K562 (cell line): Measurements from ENCODE around the gene PSMD2. TPM values are rescaled to one million over a fixed set of nuclear protein-coding genes. Genes with fewer than 3 reads are reported as not detected.

Source experiments
- ETV5 ChIP-seq: sonication (generic); formaldehyde crosslinking; IDR thresholded peaks from 2 replicates; pipeline ENCODE4 v1.4.0; 2020; ENCODE audit warnings: low read depth, mild to moderate bottlenecking, missing genetic modification reagents
- LEF1 ChIP-seq: fragments of 450-650 bp; IDR thresholded peaks from 2 replicates; pipeline ENCODE4 v1.6.1; 2016; ENCODE audit warnings: mild to moderate bottlenecking
- MYC ChIP-seq, 2 experiments: fragments of 250-450 bp in 1 of 2; sonication (Bioruptor Pico) in 1 of 2; IDR thresholded peaks; 2 replicates each; pipeline versions ENCODE4 v1.5.1 to v1.6.1; 2012 to 2021; ENCODE audit warnings: low read depth in 2 of 2, borderline replicate concordance in 1 of 2, improper control_type of control experiment in 1 of 2, low read length in 1 of 2, mild to moderate bottlenecking in 1 of 2, moderate library complexity in 1 of 2
- PRMT5 ChIP-seq: sonication (generic); formaldehyde crosslinking; IDR thresholded peaks from 2 replicates; pipeline ENCODE4 v1.5.0; 2020; ENCODE audit warnings: missing genetic modification reagents
- SP1 ChIP-seq: sonication (generic); formaldehyde crosslinking; IDR thresholded peaks from 2 replicates; pipeline ENCODE4 v1.8.1; 2022; ENCODE audit warnings: mild to moderate bottlenecking, missing genetic modification reagents
- ZC3H4 ChIP-seq: sonication (generic); formaldehyde crosslinking; IDR thresholded peaks from 2 replicates; pipeline ENCODE4 v1.9.0; 2021; ENCODE audit warnings: missing genetic modification reagents, borderline replicate concordance
- ZNF311 ChIP-seq: fragments of 250-450 bp; sonication (Bioruptor Pico); IDR thresholded peaks from 2 replicates; pipeline ENCODE4 v1.4.0; 2020; ENCODE audit warnings: mild to moderate bottlenecking, moderate library complexity
- polyA plus RNA-seq, 8 experiments: library from polyadenylated mRNA; depleted of rRNA in 4 of 8; stranded (reverse) in 5 of 8; unstranded in 3 of 8; fragments of >200 nt; fragmentation: Nextera tagmentation in 2 of 8; fragmentation: Illumina TruSeq in 1 of 8; extraction: Ambion mirVana in 2 of 8; extraction: Trizol in 1 of 8; gene quantifications; 2 replicates each; pipeline versions ENCODE4 v1.2.1 to v1.2.3, GENCODE V29; 2011 to 2014; ENCODE audit warnings: inconsistent platforms in 1 of 8, missing spikeins in 1 of 8
- total RNA-seq, 7 experiments: library from RNA; depleted of rRNA in 6 of 7; stranded (reverse); fragments of >200 nt in 6 of 7; fragmentation: Illumina TruSeq in 2 of 7; extraction: Trizol in 2 of 7; gene quantifications; 2 replicates each; pipeline versions ENCODE4 v1.2.1 to v1.2.3, GENCODE V29; 2011 to 2021; ENCODE audit warnings: low replicate concordance in 1 of 7
- TF ChIP-seq, protein P1 (sequence below): fragments of 450-650 bp; IDR thresholded peaks from 2 replicates; pipeline ENCODE4 v1.6.1; 2016; ENCODE audit warnings: mild to moderate bottlenecking, moderate library complexity
- TF ChIP-seq, protein P2 (sequence below): IDR thresholded peaks from 2 replicates; pipeline ENCODE4 v1.6.1; 2014; ENCODE audit warnings: antibody characterized with exemption
- TF ChIP-seq, protein P3 (sequence below): fragments of 450-650 bp; IDR thresholded peaks from 2 replicates; pipeline ENCODE4 v1.6.1; 2014; ENCODE audit warnings: low read depth, mild to moderate bottlenecking, moderate library complexity, borderline replicate concordance
- TF ChIP-seq, protein P4 (sequence below): fragments of 250-450 bp; sonication (Bioruptor Pico); IDR thresholded peaks from 2 replicates; pipeline ENCODE4 v1.5.0; 2021

PSMD2 gene
- total and polyA plus RNA-seq, 9 of the 15 experiments (the other 6 are each of a cell fraction or from before 2014, with no cell fraction given) = 152 to 484 (median 295) TPM

DNA sequence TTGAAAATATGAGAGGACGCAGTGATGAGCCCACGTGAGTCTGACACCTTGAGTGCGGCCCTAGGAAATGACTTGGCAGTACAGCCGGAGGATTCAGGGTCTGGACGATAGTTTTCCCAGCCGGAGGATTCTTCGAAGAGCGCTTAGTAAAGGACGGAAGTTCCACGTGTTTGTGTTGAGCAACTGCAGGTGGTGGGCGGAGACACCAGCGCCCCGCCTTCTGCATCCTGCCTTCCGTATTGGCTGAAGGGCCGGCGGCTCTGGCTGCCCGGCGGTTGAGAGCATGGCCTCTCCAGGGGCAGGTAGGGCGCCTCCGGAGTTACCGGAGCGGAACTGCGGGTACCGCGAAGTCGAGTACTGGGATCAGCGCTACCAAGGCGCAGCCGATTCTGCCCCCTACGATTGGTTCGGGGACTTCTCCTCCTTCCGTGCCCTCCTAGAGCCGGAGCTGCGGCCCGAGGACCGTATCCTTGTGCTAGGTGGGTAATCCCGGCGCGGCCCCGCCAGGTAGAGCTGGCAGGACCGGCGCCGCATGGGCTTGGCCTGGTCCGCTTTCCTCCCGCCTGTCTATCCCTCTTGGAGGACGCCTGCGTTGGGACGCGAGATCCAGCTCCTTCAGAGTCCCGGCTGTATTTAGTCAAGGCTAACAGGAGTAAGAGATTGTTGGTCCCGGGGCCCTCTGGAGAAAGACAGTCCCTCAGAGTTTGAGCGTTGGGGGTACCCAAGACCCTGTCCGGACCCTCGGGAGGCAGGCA, 49.5 kb upstream of the PSMD2 start, which contains the start of gene EEF1AKMT4 (continued):
- TF ChIP-seq, protein P1, sequence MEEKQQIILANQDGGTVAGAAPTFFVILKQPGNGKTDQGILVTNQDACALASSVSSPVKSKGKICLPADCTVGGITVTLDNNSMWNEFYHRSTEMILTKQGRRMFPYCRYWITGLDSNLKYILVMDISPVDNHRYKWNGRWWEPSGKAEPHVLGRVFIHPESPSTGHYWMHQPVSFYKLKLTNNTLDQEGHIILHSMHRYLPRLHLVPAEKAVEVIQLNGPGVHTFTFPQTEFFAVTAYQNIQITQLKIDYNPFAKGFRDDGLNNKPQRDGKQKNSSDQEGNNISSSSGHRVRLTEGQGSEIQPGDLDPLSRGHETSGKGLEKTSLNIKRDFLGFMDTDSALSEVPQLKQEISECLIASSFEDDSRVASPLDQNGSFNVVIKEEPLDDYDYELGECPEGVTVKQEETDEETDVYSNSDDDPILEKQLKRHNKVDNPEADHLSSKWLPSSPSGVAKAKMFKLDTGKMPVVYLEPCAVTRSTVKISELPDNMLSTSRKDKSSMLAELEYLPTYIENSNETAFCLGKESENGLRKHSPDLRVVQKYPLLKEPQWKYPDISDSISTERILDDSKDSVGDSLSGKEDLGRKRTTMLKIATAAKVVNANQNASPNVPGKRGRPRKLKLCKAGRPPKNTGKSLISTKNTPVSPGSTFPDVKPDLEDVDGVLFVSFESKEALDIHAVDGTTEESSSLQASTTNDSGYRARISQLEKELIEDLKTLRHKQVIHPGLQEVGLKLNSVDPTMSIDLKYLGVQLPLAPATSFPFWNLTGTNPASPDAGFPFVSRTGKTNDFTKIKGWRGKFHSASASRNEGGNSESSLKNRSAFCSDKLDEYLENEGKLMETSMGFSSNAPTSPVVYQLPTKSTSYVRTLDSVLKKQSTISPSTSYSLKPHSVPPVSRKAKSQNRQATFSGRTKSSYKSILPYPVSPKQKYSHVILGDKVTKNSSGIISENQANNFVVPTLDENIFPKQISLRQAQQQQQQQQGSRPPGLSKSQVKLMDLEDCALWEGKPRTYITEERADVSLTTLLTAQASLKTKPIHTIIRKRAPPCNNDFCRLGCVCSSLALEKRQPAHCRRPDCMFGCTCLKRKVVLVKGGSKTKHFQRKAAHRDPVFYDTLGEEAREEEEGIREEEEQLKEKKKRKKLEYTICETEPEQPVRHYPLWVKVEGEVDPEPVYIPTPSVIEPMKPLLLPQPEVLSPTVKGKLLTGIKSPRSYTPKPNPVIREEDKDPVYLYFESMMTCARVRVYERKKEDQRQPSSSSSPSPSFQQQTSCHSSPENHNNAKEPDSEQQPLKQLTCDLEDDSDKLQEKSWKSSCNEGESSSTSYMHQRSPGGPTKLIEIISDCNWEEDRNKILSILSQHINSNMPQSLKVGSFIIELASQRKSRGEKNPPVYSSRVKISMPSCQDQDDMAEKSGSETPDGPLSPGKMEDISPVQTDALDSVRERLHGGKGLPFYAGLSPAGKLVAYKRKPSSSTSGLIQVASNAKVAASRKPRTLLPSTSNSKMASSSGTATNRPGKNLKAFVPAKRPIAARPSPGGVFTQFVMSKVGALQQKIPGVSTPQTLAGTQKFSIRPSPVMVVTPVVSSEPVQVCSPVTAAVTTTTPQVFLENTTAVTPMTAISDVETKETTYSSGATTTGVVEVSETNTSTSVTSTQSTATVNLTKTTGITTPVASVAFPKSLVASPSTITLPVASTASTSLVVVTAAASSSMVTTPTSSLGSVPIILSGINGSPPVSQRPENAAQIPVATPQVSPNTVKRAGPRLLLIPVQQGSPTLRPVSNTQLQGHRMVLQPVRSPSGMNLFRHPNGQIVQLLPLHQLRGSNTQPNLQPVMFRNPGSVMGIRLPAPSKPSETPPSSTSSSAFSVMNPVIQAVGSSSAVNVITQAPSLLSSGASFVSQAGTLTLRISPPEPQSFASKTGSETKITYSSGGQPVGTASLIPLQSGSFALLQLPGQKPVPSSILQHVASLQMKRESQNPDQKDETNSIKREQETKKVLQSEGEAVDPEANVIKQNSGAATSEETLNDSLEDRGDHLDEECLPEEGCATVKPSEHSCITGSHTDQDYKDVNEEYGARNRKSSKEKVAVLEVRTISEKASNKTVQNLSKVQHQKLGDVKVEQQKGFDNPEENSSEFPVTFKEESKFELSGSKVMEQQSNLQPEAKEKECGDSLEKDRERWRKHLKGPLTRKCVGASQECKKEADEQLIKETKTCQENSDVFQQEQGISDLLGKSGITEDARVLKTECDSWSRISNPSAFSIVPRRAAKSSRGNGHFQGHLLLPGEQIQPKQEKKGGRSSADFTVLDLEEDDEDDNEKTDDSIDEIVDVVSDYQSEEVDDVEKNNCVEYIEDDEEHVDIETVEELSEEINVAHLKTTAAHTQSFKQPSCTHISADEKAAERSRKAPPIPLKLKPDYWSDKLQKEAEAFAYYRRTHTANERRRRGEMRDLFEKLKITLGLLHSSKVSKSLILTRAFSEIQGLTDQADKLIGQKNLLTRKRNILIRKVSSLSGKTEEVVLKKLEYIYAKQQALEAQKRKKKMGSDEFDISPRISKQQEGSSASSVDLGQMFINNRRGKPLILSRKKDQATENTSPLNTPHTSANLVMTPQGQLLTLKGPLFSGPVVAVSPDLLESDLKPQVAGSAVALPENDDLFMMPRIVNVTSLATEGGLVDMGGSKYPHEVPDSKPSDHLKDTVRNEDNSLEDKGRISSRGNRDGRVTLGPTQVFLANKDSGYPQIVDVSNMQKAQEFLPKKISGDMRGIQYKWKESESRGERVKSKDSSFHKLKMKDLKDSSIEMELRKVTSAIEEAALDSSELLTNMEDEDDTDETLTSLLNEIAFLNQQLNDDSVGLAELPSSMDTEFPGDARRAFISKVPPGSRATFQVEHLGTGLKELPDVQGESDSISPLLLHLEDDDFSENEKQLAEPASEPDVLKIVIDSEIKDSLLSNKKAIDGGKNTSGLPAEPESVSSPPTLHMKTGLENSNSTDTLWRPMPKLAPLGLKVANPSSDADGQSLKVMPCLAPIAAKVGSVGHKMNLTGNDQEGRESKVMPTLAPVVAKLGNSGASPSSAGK = peak; percentile 63
- TF ChIP-seq ZC3H4 (CRISPR knock-in tag) (no peak), ETV5 (0 out of 2 replicates have a peak, but pooled peaks have one; percentile 8), PRMT5 (CRISPR knock-in tag) (no peak), LEF1 (0 out of 2 replicates have a peak, but pooled peaks have one; percentile 16), MYC (IDR thresholded peaks at IDR 0.05; ENCODE audit: low read depth, low read length) (peak; percentile 99), MYC (CRISPR knock-in tag; IDR thresholded peaks at IDR 0.05; ENCODE audit: borderline replicate concordance, low read depth) (peak; percentile 56; the same call in 1 of the 2 replicates), SP1 (CRISPR knock-in tag) (peak; percentile 83), ZNF311 (CRISPR knock-in tag) (no peak)
- TF ChIP-seq, protein P2, sequence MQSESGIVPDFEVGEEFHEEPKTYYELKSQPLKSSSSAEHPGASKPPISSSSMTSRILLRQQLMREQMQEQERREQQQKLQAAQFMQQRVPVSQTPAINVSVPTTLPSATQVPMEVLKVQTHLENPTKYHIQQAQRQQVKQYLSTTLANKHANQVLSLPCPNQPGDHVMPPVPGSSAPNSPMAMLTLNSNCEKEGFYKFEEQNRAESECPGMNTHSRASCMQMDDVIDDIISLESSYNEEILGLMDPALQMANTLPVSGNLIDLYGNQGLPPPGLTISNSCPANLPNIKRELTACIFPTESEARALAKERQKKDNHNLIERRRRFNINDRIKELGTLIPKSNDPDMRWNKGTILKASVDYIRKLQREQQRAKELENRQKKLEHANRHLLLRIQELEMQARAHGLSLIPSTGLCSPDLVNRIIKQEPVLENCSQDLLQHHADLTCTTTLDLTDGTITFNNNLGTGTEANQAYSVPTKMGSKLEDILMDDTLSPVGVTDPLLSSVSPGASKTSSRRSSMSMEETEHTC = peak; percentile 20; the same call in 1 of the 2 replicates
- TF ChIP-seq, protein P3, sequence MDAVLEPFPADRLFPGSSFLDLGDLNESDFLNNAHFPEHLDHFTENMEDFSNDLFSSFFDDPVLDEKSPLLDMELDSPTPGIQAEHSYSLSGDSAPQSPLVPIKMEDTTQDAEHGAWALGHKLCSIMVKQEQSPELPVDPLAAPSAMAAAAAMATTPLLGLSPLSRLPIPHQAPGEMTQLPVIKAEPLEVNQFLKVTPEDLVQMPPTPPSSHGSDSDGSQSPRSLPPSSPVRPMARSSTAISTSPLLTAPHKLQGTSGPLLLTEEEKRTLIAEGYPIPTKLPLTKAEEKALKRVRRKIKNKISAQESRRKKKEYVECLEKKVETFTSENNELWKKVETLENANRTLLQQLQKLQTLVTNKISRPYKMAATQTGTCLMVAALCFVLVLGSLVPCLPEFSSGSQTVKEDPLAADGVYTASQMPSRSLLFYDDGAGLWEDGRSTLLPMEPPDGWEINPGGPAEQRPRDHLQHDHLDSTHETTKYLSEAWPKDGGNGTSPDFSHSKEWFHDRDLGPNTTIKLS = peak; percentile 92
- TF ChIP-seq, protein P4, sequence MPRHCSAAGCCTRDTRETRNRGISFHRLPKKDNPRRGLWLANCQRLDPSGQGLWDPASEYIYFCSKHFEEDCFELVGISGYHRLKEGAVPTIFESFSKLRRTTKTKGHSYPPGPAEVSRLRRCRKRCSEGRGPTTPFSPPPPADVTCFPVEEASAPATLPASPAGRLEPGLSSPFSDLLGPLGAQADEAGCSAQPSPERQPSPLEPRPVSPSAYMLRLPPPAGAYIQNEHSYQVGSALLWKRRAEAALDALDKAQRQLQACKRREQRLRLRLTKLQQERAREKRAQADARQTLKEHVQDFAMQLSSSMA (CRISPR knock-in tag) = no peak
